Stimulated activated CD4-positive, alpha-beta T cell treated with anti-CD3 and anti-CD28 coated beads, Interleukin-4, amount 100 ng/mL, for 24 hours (primary cell): Measurements from ENCODE around the gene GNA12.
A peak's percentile ranks its signal among the peaks of the same experiment; 100 is the strongest.
"Not testable (repeated sequence)": the region's sequence is repeated elsewhere in the genome, so short reads cannot be mapped to it uniquely, and the experiment has no call there.

ENCODE experiments used
- DNase-seq: peaks from one replicate; pipeline ENCODE4 v3.0.0-alpha.2; 2020

Gene GNA12

DNA sequence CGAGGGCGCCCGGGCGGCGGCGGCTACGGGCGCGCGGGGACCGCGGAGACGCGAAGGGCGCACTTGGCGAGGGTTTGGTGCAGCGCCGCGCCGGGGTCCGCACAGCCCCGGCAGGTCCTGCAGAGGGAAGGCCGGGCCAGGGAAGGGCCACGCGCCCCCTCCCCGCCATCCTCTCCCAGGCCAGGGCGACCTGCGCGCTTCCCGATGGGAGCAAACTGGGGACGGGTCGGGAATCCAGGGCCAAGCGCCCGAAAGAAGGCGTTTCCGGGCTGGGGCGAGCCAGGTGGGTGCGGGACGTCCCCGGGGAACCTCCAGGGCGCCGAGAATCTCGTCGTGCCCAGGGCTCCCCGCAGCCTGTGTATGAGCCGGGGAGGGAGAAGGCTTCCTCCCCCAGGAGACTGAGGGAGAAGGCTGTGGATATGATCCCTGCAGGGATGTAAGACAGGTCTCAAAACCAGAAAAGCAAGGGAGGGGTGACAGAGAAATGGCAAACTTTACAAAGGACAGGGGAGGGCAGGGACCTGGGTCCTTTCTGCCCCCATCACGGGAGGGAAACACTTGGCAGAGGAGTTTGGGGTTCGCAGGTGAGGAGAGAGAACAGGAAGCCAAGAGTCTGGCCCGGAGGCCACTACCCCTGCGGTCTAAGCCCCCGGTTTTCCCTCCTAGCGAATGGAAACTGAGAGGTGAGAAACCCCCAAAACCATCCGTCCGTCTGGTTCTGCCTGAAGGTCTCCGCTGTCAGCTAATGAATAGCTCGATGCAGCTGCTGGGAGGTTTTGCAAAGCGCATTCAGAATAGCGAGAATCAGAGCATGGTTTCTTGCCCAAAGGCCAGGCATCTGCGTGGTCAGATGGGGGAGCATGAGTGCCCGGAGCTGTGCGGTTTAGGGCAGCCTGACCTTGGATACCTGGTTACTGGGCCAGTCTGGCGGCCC is 155.4 kb downstream of the GNA12 start:
- no peak for DNase-seq

DNA sequence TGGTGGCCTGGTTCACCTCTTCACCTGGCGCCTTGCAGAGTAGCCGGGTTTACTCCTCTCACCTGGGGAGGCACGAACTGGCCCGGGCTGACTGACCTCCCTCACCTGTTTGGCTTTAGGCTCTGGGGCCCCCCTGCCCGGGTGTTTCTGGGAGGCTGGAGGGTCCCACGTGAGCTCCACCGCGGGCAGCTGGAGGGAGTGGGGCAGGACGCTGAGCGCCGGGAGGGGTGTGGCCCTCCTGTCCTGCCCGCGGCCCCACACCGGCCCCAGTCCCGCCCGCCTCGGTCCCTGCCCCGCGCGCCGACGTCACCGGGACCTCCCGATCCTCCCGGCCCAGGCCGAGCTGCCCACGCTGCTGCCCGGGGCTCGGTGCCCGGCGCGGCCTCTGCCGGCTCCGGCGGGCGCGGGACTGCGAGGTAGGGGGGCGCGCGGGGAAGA is 156.2 kb downstream of the GNA12 start, which contains the start of gene AMZ1:
Gene AMZ1, plus strand, starts transcription at position 322 of the 438 bp plus-strand sequence. CDS start 12,250 bp downstream, outside the sequence.
- DNase-seq, result no peak

DNA sequence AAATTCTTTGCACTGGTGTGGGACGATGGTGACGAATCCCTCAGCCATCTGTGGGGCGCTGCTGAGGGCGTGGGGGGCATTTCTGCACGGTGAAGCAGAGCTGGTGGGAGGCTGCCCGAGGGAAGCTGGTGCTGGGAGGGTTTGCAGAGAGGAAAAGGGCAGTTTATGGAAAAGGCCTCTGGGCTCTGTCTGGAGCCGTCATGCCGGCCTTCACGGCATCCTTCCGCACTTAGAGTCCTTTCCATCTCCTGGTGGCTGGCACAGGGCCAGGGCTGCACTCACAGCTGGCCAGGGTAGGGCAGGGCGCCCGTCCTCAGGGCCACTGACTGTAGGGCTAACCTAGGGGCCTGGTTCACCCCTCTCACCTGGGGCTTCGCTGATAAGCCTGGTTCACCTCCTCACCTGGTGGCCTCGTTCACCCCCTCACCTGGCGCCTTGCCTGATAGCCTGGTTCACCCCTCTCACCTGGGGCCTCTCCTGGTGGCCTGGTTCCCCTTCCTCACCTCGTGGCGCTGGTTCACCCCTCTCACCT is 156.7 kb downstream of the GNA12 start:
- no peak for DNase-seq

DNA sequence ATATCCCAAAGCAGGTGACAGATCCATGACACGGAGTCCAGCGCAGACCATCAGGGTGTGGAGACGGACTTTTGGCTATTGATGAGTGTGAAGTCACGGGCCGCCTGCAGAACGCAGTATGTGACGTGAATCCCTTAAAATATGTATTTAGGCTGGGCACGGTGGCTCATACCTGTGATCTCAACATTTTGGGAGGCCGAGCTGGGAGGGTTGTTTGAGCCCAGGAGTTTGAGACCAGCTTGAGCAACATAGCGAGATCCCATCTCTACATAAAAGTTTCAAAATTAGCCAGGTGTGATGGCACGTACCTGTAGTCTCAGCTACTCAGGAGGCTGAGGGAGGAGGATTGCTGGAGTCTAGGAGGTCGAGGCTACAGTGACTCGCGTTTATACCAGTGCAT is 158.0 kb downstream of the GNA12 start:
- DNase-seq, result no peak

DNA sequence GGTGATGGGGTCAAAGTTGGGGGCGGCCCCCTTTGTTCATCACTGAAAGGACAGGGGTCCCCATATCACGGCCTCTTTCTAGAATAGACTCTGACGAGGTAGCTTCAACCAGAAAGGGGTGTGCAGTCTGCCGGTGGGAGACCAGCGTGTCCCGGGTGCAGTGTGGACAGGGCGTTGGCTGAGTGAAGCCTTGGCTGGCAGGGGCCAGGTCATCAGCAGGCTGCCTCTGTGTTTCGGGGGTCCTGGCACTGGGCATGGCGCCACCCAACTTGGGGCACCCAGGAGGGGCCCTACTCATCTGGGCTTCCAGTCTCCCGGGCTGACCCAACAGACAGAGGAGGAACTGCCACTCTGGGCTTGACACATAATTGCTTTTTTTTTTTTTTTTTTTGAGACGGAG is 159.6 kb downstream of the GNA12 start:
- DNase-seq, result no peak

DNA sequence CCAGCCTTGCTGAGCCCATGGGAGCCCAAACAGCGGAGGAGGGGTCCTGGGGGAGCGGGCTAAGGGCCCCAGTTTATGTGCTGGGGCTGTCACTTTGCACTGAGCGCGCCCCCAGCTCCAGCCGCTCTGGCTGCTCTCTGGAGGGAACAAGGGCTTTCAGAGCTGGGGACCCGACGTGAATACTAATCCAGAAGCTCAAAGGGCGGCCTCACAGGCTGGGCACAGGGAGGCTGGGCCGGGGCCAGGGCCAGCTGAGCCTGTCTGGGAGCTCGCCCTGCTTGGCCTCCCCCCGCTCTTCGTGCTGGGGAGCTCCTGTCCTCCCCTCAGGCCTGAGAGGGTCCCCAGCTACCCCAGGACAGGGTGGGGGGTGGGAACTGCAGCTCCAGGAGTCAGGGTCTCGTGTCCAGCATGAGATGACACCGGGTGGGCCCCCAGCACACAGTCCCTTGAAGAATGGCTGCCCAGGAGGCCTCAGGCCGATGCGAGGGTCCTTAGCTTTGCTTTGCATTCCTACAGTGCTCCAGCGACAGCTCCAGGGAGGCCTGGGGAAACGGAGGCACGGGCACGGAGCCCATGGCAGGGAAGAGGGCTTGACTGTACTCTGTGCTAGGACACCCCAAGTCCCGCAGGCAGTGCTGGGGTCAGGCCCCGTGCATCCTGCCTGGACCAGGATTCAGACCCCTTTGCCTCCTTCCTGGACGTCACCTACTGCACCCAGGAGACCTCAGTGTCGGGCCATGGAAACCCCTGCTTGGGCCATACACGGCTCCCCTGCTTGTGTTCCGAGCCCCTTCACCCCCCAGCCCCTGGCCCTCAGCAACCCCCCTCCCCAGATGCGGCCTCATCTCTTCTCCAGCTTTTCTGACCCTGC is 161.9 kb downstream of the GNA12 start:
- no peak for DNase-seq

DNA sequence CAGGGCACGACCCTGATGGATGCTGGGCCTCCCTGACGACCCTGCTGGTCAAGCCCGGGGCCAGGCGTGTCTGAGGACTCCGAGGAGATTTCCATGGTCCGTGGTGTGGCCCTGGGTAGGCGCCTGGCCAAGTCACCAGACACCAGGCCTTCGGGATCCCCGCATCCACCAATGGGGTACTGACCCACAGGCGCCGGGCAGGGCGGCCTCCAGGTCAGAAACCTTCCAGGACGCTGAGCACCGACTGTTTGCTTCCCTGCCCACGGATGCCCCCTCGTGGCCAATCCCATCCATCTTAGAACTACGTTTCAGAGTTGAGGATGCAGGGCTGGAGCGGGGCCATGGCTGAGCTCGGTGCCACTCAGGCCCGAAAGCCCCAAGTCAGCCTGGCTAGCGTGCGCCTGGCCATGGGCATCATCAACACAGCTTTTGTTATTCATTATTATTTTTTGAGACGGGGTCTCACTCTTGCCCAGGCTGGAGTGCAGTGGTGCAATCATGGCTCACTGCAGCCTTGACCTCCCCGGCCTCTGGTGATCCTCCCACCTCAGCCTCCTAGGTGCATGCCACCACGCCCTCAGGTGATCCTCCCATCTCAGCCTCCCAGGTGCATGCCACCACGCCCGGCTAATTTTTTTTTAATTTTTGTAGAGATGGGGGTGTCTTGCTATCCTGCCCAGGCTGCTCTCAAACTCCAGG is 163.2 kb downstream of the GNA12 start:
- DNase-seq, result peak; percentile 55

DNA sequence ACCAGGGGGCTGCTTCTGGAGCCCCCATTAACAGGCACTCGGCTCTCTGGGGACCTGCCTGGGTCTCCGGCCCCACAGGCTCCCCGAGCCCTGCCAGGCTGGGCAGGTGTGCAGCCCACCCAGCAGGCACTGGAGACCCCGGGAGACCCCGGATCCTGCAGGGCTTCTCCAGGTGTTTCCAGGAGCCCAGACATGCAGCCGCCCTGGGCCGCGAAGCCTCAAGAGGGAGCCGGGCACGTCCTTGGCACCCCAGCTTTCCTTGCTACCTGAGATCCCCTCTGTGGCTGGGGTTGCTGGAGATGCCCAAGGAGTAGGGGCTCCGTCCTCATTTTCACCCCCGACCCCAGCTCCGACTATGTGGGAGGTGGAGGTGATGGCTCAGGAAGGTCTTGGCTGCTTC is 163.9 kb downstream of the GNA12 start:
- no peak for DNase-seq

DNA sequence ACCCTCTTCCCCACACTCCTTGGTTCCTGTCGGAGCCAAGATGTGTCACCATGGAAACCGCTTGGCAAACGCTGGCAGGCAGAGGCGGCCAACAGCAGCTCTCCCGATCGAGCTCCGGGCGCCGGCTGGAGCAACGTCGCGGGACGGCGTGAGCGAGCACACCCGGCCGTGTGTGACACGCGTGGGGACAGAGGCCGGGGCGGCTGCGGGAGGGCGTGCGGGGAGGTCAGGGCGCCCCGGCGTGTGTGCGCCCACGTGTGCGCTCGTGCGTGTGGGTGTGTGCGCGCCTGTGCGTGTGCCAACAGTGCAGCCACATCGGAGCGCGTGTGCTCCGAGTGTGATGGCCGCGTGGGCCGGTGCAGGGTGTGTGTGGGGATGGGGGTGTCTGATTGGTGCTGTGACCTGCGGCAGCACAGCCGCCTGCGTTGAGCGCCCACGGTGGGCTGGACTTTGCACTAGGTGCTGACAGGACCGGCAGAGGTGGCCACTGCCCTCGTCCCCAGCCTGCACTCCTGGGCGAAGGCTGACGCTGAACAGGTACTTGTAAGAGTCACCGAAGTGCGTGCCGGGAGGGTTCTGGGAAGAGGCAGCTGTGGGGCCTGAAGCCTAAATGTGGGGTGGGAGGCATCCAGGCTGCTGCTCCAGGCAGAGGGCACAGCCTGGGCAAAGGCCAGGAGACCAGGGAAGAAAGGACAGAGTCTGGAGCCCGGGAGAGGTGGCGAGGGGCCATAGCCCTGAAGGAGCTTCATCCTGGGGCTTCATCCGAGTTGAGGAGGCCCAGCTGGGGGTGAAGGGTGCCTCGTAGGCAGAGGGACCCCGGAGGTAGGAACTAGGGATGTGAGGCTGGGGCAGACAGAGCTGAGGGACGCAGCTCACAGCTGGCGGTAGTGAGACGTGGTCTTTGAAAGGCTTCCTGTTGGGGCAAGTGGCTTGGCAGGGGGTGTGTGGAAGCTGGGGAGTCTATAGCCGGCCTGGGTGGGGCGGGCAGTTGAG is 164.7 kb downstream of the GNA12 start:
- DNase-seq, result not testable (repeated sequence)

DNA sequence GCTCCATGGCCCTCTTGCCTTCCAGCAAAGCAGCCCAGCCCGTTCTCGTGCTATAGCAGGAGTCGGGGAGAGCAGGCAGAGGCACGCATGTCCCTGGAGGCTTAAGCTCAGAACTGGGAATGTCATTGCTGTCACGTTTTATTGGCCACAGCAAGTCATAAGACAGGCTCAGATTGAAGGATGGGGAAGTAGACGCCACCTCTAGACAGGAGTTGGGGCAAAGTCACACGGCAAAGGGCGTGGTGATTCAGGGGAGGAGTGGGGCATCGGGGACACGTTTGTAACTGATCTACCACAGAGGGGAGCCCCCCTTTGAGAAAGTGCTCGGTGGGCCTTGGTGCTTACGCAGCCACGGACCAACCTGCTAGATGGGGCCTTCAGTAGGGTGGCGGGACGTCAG is 165.7 kb downstream of the GNA12 start:
- DNase-seq, result not testable (repeated sequence)
